WTC11 (cell line): ENCODE results near the gene GINS1. TPM values are rescaled to one million over a fixed set of nuclear protein-coding genes. Genes with fewer than 3 reads are reported as not detected.

ENCODE experiments used
- ATAC-seq: fragments of 200-7000 bp; cut with Tn5 transposase; 2 replicates; pipeline ENCODE4 v1.10.0; 2021; ENCODE audit warnings: mild to moderate bottlenecking, moderate library complexity
- CTCF ChIA-PET: fragments of 300-600 bp; sonication (Branson Sonifier 250); formaldehyde crosslinking; loops from one replicate; lab custom pipeline; 2021; ENCODE audit warnings: antibody characterized with exemption; lab: Charles Lee
- POLR2A ChIA-PET: fragments of 350-600 bp; sonication (Branson Sonifier 250); formaldehyde crosslinking; loops from one replicate; lab custom pipeline; 2021; ENCODE audit warnings: antibody characterized with exemption; lab: Charles Lee
- DNase-seq: peaks from one replicate; pipeline ENCODE4 v3.0.0; 2021; ENCODE audit warnings: low spot score
- H3K27ac Mint-ChIP-seq: 2 replicates; pipeline ENCODE4 v1.8.0; 2021; ENCODE audit warnings: mixed read lengths
- H3K27me3 Mint-ChIP-seq: 2 replicates; pipeline ENCODE4 v1.8.0; 2021; ENCODE audit warnings: low read depth, mild to moderate bottlenecking, moderate library complexity, mixed read lengths
- H3K36me3 Mint-ChIP-seq: 2 replicates; pipeline ENCODE4 v1.8.0; 2021; ENCODE audit warnings: mixed read lengths
- H3K4me1 Mint-ChIP-seq: 2 replicates; pipeline ENCODE4 v1.8.0; 2022; ENCODE audit warnings: mixed read lengths
- H3K4me3 Mint-ChIP-seq: 2 replicates; pipeline ENCODE4 v1.8.0; 2021; ENCODE audit warnings: mild to moderate bottlenecking, moderate library complexity, mixed read lengths
- H3K9me3 Mint-ChIP-seq: 2 replicates; pipeline ENCODE4 v1.8.0; 2021; ENCODE audit warnings: mixed read lengths
- ATF6 ChIP-seq: sonication (generic); formaldehyde crosslinking; IDR thresholded peaks from 2 replicates; pipeline ENCODE4 v1.8.1; 2023; ENCODE audit warnings: mild to moderate bottlenecking, missing genetic modification reagents
- CREM ChIP-seq: sonication (generic); formaldehyde crosslinking; IDR thresholded peaks from 2 replicates; pipeline ENCODE4 v1.8.1; 2022; ENCODE audit warnings: mild to moderate bottlenecking, missing genetic modification reagents, moderate library complexity
- ETV6 ChIP-seq: sonication (generic); formaldehyde crosslinking; IDR thresholded peaks from 2 replicates; pipeline ENCODE4 v1.8.1; 2022; ENCODE audit warnings: mild to moderate bottlenecking, missing genetic modification reagents
- FOXP1 ChIP-seq: sonication (generic); formaldehyde crosslinking; IDR thresholded peaks from 2 replicates; pipeline ENCODE4 v1.8.0; 2022; ENCODE audit warnings: missing genetic modification reagents, mild to moderate bottlenecking, moderate library complexity, borderline replicate concordance
- IRF2 ChIP-seq: sonication (generic); formaldehyde crosslinking; IDR thresholded peaks from 2 replicates; pipeline ENCODE4 v1.8.0; 2022; ENCODE audit warnings: low read depth, missing genetic modification reagents, borderline replicate concordance
- NFE2L1 ChIP-seq: sonication (generic); formaldehyde crosslinking; IDR thresholded peaks from 2 replicates; pipeline ENCODE4 v1.8.1; 2023; ENCODE audit warnings: missing genetic modification reagents
- NFYB ChIP-seq: sonication (generic); formaldehyde crosslinking; conservative IDR thresholded peaks from 2 replicates; pipeline ENCODE4 v1.8.0; 2022; ENCODE audit warnings: low read depth, missing genetic modification reagents
- NR1H2 ChIP-seq: sonication (generic); formaldehyde crosslinking; IDR thresholded peaks from 2 replicates; pipeline ENCODE4 v1.9.0; 2021; ENCODE audit warnings: mild to moderate bottlenecking, moderate library complexity, missing genetic modification reagents
- RORB ChIP-seq: fragments of 250-450 bp; sonication (Bioruptor Pico); IDR thresholded peaks from 2 replicates; pipeline ENCODE4 v1.9.0; 2021; ENCODE audit warnings: mild to moderate bottlenecking
- TP53 ChIP-seq: sonication (generic); formaldehyde crosslinking; IDR thresholded peaks from 2 replicates; pipeline ENCODE4 v1.8.1; 2023; ENCODE audit warnings: mild to moderate bottlenecking, missing genetic modification reagents
- ZBTB21 ChIP-seq: sonication (generic); formaldehyde crosslinking; IDR thresholded peaks from 2 replicates; pipeline ENCODE4 v1.8.1; 2023; ENCODE audit warnings: mild to moderate bottlenecking, missing genetic modification reagents, borderline replicate concordance
- ZNF138 ChIP-seq: sonication (generic); formaldehyde crosslinking; conservative IDR thresholded peaks from 2 replicates; pipeline ENCODE4 v1.8.1; 2022; ENCODE audit warnings: mild to moderate bottlenecking, moderate library complexity, missing genetic modification reagents
- ZSCAN18 ChIP-seq: fragments of 250-450 bp; sonication (Bioruptor Pico); IDR thresholded peaks from 2 replicates; pipeline ENCODE4 v2.1.2; 2022; ENCODE audit warnings: mild to moderate bottlenecking, moderate library complexity
- total RNA-seq: library from RNA; stranded (reverse); gene quantifications from 3 replicates; pipeline ENCODE4 v1.2.3, GENCODE V29; 2021
- TF ChIP-seq, protein P1 (sequence below): sonication (generic); formaldehyde crosslinking; conservative IDR thresholded peaks from 2 replicates; pipeline ENCODE4 v1.8.1; 2023; ENCODE audit warnings: mild to moderate bottlenecking, low read depth, missing genetic modification reagents, moderate library complexity
- TF ChIP-seq, protein P2 (sequence below): sonication (generic); formaldehyde crosslinking; IDR thresholded peaks from 2 replicates; pipeline ENCODE4 v1.8.0; 2023; ENCODE audit warnings: mild to moderate bottlenecking, missing genetic modification reagents
- TF ChIP-seq, protein P3 (sequence below): fragments of 250-450 bp; sonication (Bioruptor Pico); IDR thresholded peaks from 2 replicates; pipeline ENCODE4 v1.9.0; 2021; ENCODE audit warnings: mild to moderate bottlenecking, borderline replicate concordance
- TF ChIP-seq, protein P4 (sequence below): sonication (generic); formaldehyde crosslinking; IDR thresholded peaks from 2 replicates; pipeline ENCODE4 v1.8.0; 2022; ENCODE audit warnings: mild to moderate bottlenecking, missing genetic modification reagents
- TF ChIP-seq, protein P5 (sequence below): sonication (generic); formaldehyde crosslinking; IDR thresholded peaks from 2 replicates; pipeline ENCODE4 v1.8.1; 2022; ENCODE audit warnings: low read depth, mild to moderate bottlenecking, moderate library complexity, missing genetic modification reagents, borderline replicate concordance
- TF ChIP-seq, protein P6 (sequence below): sonication (generic); formaldehyde crosslinking; IDR thresholded peaks from 2 replicates; pipeline ENCODE4 v1.8.0; 2022; ENCODE audit warnings: mild to moderate bottlenecking, missing genetic modification reagents

GINS1 gene
- total RNA-seq, 1 experiment from 2014 or later: 70.4 TPM

DNA sequence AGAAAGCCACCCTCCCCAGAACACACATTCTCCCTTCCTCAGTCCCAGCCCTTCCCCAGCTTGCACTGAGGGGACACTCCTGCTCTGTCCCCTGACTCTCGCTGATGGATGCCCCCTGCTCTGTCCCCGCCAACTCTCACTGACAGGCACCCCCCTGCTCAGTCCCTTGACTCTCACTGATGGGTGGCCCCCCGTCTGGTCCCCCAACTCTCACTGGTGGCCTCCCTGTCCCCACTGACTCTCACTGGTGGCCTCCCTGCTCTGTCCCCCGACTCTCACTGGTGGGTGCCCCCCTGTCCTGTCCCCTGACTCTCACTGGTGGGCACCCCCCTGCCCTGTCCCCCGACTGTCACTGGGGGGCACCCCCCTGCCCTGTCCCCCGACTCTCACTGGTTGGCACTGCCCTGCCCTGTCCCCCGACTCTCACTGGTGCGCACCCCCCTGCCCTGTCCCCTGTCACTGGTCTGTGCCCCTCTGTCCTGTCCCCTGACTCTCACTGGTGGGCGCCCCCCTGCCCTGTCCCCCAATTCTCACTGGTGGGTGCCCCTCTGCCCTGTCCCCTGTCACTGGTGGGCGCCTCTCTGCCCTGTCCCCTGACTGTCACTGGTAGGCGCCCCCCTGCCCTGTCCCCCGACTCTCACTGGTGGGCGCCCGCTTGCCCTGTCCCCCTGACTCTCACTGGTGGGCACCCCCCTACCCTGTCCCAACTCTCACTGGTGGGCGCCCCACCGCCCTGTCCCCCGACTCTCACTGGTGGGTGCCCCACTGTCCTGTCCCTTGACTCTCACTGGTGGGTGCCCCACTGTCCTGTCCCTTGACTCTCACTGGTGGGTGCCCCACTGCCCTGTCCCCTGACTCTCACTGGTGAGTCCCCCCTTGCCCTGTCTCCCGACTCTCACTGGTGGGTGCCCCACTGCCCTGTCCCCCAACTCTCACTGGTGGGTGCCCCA lies 60.9 kb downstream of the GINS1 start:
- H3K4me3 Mint-ChIP-seq: no peak overlapping the region
- DNase-seq: no peak
- no peaks in the 10 kb centered on the region; the same call in 1 of the 2 replicates for H3K27me3 Mint-ChIP-seq
- no peak for ATAC-seq
- H3K9me3 Mint-ChIP-seq: no peaks in the 10 kb centered on the region
- peaks cover 38% of the 10 kb centered on the region for H3K36me3 Mint-ChIP-seq
- ChIA-PET POLR2A (no interaction called here), CTCF (no interaction called here)
- no peak overlapping the region; the same call in 1 of the 2 replicates for H3K27ac Mint-ChIP-seq
- H3K4me1 Mint-ChIP-seq: peaks cover 3% of the 10 kb centered on the region; the same call in 1 of the 2 replicates
- TF ChIP-seq NR1H2 (CRISPR knock-in tag): no peak
- no peak for TF ChIP-seq ZBTB21
- TF ChIP-seq ZNF138 (CRISPR knock-in tag): no peak
- TF ChIP-seq, protein P1, sequence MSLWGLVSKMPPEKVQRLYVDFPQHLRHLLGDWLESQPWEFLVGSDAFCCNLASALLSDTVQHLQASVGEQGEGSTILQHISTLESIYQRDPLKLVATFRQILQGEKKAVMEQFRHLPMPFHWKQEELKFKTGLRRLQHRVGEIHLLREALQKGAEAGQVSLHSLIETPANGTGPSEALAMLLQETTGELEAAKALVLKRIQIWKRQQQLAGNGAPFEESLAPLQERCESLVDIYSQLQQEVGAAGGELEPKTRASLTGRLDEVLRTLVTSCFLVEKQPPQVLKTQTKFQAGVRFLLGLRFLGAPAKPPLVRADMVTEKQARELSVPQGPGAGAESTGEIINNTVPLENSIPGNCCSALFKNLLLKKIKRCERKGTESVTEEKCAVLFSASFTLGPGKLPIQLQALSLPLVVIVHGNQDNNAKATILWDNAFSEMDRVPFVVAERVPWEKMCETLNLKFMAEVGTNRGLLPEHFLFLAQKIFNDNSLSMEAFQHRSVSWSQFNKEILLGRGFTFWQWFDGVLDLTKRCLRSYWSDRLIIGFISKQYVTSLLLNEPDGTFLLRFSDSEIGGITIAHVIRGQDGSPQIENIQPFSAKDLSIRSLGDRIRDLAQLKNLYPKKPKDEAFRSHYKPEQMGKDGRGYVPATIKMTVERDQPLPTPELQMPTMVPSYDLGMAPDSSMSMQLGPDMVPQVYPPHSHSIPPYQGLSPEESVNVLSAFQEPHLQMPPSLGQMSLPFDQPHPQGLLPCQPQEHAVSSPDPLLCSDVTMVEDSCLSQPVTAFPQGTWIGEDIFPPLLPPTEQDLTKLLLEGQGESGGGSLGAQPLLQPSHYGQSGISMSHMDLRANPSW (CRISPR knock-in tag): no peak
- no peak for TF ChIP-seq NFYB (CRISPR knock-in tag)
- TF ChIP-seq, protein P2, sequence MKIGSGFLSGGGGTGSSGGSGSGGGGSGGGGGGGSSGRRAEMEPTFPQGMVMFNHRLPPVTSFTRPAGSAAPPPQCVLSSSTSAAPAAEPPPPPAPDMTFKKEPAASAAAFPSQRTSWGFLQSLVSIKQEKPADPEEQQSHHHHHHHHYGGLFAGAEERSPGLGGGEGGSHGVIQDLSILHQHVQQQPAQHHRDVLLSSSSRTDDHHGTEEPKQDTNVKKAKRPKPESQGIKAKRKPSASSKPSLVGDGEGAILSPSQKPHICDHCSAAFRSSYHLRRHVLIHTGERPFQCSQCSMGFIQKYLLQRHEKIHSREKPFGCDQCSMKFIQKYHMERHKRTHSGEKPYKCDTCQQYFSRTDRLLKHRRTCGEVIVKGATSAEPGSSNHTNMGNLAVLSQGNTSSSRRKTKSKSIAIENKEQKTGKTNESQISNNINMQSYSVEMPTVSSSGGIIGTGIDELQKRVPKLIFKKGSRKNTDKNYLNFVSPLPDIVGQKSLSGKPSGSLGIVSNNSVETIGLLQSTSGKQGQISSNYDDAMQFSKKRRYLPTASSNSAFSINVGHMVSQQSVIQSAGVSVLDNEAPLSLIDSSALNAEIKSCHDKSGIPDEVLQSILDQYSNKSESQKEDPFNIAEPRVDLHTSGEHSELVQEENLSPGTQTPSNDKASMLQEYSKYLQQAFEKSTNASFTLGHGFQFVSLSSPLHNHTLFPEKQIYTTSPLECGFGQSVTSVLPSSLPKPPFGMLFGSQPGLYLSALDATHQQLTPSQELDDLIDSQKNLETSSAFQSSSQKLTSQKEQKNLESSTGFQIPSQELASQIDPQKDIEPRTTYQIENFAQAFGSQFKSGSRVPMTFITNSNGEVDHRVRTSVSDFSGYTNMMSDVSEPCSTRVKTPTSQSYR: no peak
- TF ChIP-seq, protein P3, sequence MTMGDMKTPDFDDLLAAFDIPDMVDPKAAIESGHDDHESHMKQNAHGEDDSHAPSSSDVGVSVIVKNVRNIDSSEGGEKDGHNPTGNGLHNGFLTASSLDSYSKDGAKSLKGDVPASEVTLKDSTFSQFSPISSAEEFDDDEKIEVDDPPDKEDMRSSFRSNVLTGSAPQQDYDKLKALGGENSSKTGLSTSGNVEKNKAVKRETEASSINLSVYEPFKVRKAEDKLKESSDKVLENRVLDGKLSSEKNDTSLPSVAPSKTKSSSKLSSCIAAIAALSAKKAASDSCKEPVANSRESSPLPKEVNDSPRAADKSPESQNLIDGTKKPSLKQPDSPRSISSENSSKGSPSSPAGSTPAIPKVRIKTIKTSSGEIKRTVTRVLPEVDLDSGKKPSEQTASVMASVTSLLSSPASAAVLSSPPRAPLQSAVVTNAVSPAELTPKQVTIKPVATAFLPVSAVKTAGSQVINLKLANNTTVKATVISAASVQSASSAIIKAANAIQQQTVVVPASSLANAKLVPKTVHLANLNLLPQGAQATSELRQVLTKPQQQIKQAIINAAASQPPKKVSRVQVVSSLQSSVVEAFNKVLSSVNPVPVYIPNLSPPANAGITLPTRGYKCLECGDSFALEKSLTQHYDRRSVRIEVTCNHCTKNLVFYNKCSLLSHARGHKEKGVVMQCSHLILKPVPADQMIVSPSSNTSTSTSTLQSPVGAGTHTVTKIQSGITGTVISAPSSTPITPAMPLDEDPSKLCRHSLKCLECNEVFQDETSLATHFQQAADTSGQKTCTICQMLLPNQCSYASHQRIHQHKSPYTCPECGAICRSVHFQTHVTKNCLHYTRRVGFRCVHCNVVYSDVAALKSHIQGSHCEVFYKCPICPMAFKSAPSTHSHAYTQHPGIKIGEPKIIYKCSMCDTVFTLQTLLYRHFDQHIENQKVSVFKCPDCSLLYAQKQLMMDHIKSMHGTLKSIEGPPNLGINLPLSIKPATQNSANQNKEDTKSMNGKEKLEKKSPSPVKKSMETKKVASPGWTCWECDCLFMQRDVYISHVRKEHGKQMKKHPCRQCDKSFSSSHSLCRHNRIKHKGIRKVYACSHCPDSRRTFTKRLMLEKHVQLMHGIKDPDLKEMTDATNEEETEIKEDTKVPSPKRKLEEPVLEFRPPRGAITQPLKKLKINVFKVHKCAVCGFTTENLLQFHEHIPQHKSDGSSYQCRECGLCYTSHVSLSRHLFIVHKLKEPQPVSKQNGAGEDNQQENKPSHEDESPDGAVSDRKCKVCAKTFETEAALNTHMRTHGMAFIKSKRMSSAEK (CRISPR knock-in tag): no peak
- TF ChIP-seq ATF6 (CRISPR knock-in tag): no peak
- TF ChIP-seq, protein P4, sequence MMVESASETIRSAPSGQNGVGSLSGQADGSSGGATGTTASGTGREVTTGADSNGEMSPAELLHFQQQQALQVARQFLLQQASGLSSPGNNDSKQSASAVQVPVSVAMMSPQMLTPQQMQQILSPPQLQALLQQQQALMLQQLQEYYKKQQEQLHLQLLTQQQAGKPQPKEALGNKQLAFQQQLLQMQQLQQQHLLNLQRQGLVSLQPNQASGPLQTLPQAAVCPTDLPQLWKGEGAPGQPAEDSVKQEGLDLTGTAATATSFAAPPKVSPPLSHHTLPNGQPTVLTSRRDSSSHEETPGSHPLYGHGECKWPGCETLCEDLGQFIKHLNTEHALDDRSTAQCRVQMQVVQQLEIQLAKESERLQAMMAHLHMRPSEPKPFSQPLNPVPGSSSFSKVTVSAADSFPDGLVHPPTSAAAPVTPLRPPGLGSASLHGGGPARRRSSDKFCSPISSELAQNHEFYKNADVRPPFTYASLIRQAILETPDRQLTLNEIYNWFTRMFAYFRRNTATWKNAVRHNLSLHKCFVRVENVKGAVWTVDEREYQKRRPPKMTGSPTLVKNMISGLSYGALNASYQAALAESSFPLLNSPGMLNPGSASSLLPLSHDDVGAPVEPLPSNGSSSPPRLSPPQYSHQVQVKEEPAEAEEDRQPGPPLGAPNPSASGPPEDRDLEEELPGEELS (CRISPR knock-in tag): no peak
- TF ChIP-seq, protein P5, sequence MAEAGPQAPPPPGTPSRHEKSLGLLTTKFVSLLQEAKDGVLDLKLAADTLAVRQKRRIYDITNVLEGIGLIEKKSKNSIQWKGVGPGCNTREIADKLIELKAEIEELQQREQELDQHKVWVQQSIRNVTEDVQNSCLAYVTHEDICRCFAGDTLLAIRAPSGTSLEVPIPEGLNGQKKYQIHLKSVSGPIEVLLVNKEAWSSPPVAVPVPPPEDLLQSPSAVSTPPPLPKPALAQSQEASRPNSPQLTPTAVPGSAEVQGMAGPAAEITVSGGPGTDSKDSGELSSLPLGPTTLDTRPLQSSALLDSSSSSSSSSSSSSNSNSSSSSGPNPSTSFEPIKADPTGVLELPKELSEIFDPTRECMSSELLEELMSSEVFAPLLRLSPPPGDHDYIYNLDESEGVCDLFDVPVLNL (CRISPR knock-in tag): no peak
- TF ChIP-seq ETV6 (CRISPR knock-in tag): no peak
- TF ChIP-seq RORB (CRISPR knock-in tag): no peak
- TF ChIP-seq, protein P6, sequence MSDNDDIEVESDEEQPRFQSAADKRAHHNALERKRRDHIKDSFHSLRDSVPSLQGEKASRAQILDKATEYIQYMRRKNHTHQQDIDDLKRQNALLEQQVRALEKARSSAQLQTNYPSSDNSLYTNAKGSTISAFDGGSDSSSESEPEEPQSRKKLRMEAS: no peak
- TF ChIP-seq NFE2L1 (CRISPR knock-in tag): no peak
- no peak for TF ChIP-seq FOXP1 (CRISPR knock-in tag)
- TF ChIP-seq TP53 (CRISPR knock-in tag): no peak
- TF ChIP-seq CREM: no peak
- no peak for TF ChIP-seq ZSCAN18 (CRISPR knock-in tag)
- TF ChIP-seq IRF2 (CRISPR knock-in tag): no peak
